ENCODE data around the gene CSTB.

CSTB gene

DNA sequence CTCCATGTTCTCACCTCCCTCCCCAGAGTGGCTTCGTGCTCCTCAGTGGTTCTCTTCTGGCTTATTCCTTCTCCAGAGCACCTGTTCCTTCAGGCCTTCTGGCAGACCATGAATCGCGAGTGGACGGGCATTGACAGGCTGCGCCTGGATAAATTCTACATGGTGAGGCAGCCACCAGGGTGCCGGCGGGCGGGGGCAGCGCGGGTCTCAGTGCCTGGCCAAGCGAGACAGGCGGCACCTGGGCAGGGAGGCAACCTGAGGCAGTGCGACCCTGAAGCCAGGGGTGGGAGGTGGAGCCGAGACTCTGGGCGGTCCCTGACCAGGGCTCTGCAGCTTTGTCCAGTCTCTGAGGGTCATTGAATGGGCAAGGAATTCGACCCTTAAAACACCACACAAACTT is 17.1 kb upstream of the CSTB start:
- no peak for DNase-seq (ENCODE audit: low read depth in 2 of 3, low spot score in 2 of 3)

DNA sequence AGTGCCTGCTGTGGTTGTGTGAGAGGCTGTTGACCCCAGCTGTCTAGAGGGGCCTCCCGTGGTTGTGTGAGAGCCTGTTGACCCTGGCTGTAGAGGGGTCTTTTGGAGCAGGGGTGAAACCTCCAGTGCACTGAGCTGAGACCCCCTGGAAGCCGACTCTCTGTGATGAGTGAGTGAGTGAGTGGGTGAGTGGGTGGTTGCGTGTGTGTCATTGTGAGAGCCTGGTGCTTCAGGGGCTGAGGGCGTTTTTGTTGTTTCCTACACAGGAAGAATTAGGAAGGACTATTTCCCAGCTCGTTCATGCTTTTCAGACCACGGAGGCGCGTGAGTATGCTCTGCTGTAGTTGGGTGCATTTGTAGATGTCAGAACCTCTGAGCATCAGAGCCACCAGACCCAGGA is 16.3 kb upstream of the CSTB start:
- DNase-seq (ENCODE audit: low read depth in 2 of 3, low spot score in 2 of 3) = no peak

DNA sequence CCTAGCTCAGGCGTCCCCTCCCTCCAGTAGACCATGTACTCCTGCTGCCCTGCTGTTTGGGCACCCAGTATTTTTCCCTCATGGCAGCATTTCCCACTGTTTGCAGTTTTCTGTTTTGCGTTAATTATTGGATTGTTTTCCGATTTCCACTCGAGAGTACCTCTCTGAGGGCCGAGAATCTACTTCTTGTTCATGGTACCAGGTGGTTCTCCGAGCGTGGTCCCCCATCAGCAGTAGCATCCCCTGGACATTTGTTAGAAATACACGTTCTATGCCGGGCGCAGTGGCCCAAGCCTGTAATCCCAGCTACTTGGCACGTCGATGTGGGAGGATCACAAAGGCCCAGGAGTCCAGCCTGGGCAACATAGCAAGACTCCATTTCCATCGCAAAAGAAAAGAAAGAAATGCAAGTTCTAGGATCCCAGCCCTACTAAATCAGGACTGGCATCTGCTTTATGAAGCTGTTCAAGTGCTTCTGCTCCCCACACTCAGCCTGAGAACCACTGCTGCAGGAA is 14.0 kb upstream of the CSTB start:
- no peak for DNase-seq (ENCODE audit: low read depth in 2 of 3, low spot score in 2 of 3)

DNA sequence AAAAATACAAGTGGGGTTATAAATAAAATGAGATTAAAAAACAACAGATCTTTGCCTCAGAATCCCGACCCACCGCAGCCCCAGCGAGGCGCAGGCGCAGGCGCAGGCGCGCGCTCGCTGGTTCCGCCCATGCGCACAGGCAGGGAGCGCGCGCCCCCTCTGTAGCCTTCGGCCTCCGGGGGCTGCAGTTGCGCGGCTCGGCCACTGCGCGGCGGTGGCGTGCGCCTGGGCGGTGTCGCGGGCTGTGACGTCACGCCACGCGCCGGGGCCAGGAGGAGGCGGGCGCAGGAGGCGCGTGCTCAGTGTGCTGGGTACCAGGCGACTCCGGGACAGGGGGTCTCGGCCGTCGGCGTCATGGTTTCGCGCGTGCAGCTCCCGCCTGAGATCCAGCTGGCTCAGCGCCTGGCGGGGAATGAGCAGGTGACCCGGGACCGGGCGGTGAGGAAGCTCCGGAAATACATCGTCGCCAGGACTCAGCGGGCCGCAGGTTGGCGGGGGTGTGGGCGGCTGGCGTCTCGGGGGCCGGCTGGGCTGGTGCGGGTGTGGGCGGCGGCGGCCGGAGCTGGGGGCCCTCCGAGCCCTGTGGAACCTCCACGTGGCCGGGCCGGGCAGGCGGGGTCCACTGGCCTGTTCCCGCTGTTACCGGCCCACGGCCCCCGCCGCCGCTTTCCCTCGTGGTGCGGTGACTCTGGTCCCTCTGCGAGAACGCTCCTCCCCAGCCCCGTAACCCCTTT is 13.3 kb upstream of the CSTB start, which contains the start of gene RRP1:
TSS of gene RRP1 (plus strand) at position 302 of the 734 bp plus-strand sequence. CDS start at position 355, 53 bp downstream.
- DNase-seq (ENCODE audit: low read depth in 2 of 3, low spot score in 2 of 3) = peak; percentile 93 to 97 (median 96)

DNA sequence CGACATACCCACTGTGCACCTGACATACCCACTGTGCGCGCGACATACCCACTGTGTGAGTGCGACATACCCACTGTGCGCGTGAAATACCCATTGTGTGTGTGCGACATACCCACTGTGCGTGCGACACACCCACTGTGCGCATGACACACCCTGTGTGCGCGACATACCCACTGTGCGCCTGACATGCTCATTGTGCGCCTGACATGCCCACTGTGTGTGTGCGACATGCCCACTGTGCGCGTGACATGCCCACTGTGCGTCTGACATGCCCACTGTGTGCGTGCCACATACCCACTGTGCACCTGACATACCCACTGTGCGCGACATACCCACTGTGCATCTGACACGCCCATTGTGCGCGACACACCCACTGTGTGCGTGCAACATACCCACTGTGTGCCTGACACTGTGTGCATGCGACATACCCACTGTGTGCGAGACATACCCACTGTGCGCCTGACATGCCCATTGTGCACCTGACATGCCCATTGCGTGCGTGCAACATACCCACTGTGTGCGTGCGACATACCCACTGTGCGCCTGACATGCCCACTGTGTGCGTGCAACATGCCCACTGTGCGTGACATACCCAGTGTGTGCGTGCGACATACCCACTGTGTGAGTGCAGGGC is 10.8 kb upstream of the CSTB start:
- DNase-seq (ENCODE audit: low read depth in 2 of 3, low spot score in 2 of 3) = no peak

DNA sequence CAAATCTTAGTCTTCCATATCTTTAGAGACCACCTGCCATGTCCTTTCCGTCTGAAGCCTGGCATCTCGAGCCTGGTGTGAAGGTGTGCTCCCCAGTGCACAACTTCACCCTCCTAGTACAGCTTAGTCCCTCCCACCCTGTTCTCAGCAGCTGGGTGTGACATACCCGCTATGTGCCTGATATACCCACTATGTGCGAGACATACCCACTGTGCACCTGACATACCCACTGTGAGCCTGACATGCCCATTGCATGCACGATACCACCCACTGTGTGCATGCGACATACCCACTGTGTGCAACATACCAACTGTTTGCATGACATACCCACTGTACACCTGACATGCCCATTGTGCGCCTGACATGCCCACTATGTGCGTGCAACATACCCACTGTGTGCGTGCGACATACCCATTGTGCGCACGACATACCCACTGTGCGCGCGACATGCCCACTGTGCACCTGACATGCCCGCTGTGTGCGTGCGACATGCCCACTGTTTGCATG is 10.2 kb upstream of the CSTB start:
- no peak for DNase-seq (ENCODE audit: low read depth in 2 of 3, low spot score in 2 of 3)

DNA sequence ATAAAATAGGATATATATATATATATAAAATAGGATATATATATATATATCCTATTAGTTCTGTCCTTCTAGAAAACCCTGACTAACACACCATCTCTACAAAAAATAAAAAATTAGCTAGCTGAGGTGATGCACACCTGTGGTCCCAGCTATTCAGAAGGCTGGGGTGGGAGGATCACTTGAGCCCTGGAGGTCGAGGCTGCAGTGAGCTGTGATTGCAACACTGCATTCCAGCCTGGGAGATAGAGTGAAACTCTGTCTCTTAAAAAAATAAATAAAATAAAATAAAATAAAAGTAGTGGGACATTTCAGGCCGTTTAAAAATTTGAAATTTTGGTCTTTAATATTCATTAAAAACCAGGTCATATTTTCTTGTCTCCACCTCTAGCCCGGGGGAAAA is 9.0 kb upstream of the CSTB start:
- DNase-seq (ENCODE audit: low read depth in 2 of 3, low spot score in 2 of 3) = no peak

DNA sequence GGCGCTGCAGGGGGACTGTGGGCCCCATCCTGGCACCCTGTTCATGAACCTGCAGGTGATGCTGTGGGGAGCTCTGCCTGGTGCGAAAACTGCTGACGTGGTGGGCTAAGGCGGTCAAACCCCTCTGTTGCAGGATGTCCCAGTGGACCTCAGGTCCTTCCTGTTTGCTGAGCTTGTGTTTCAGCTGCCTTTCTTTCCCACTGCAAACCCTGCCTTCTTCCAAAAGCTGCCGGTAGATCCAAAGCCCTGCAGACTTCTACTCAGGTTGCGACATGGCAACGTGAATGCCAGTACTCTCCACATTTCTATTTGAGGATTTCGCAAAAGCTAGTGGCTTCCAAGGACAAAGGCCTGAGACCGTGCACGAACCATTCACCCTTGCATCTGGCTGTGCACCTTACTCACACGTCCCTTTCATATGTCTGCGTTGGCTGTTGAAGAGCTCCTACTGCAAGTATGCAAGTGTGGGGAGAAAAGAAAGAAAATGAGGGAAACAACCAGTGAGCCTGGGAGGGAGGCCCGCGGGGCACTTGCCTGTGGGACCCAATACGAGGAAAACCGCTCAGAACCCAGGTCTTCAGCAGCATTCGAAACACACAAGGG is 7.1 kb upstream of the CSTB start:
- no peak for DNase-seq (ENCODE audit: low read depth in 2 of 3, low spot score in 2 of 3)

DNA sequence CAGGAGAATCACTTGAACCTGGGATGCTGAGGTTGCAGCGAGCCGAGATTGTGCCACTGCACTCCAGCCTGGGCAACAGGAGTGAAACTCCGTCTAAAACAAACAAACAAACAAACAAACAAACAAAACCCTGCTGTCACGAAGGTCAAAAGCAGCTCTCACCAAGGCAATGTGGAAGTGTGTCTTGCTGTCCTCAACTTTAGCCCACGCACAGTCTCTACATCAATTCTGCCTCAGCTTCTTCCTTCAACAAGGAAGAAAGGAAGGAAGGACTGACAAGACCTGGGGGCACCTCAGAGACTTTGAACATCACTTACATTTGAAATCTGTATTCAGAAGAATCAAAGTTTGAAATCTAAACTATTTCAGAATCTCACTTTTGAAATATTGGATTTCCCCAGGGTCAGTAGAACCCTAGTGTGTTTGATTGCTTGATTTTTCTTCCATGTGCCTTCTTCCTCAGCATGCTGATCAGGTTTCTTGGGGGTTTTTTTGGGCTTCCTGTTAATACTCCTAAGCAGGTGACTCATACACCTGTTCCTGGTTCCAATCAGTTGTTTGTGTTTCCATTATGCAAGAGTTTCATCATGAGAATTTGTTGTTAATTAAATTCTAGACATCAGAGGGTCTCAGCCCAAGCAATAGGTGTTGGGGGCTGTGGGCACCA is 6.5 kb upstream of the CSTB start:
- no peak for DNase-seq (ENCODE audit: low read depth in 2 of 3, low spot score in 2 of 3)

DNA sequence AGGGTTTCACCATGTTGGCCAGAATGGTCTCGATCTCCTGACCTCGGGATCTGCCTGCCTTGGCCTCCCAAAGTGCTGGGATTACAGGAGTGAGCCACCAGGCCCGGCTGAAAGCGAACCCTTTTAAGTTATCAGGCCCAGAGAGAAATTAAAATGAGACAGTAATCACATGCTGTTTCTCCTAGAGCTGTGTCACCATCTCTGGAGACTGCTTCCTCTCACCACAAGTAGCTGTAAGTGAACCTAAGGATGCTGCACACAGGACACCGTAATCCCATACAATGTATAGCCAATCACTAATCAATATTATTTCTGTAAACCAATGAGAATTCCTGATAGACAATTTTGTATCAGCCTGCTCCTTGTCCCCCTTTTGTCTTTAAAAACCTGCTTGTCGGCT is 5.7 kb upstream of the CSTB start:
- no peak for DNase-seq (ENCODE audit: low read depth in 2 of 3, low spot score in 2 of 3)

DNA sequence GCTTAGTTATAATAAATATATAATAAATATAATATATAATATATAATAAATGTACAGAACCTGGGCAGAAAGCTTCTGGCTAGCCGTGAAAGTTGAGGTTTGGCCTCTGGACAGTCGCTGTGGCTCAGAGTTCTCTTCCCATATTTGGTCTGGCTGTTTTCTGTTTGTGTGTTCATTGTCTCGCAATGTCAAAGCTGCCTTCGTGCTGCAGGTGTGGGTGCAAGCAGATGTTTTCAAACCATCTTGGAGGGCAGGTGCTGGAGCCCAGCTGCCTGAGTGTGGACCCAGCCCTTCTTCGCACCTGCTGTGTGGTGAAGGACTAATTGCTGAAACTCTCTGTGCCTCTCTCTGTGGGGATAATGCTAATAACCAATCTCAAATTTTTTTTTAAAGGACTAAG is 3.6 kb upstream of the CSTB start:
- no peak for DNase-seq (ENCODE audit: low read depth in 2 of 3, low spot score in 2 of 3)

DNA sequence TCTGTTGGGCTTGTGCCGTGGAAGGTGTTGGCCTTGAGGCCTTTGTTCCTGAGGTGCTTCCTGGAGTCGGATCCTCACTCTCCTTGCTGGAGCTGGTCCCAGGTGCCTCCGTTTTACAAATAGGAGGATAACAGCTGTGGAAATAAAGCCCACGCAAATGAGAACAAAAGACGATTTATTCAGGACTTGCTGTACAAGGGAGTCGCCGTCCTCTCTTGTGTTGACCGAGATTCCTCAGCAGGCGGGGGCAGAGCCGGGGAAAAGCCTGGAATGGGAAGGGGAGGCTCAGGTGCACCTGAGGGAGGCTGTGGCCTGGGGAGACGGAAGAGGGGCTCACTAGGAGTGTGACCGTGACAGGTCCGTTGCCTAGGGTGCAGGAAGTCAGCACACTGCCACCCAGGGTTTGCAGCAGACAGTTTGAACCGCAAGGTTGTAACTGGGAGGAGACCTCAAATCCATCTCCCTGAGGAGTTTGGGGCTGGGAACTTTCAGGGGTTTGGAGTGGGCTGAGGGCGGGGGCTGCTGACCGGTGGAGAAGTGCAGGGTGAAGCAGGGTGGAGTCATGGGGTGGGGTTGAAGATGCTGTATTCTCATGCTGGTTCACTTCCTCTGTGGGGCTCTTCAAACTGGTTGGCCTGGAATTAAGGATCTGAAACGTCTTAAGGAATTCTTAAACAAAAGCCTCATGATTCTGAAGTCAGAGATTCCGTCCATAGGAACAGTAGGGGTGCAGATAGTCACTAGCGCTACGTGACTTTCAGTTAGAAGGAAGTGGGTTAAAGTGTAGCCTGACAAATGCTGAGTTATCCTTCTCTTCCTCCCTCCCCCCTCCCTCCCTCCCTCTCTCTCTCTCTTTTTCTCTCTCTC is 2.6 kb upstream of the CSTB start:
- no peak for DNase-seq (ENCODE audit: low read depth in 2 of 3, low spot score in 2 of 3)

DNA sequence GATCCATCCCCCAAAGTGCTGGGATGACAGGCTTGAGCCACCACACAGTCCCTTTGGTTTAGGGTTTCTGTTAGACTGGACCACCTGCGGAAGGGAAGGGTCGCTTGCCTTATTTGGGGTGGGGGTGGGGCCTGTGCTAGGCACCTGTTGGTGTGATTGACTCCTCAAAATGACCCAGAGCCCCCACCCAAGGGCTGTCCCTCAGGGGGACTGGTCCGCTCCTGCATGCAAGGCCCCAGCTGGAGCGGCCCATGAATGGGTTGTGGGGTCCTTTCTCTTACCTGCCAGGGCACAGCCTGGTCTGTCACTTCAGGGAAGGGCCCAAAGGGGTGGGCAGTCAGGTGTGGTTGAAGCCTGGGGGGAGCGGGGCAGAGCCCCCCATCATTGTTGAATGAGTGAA is 1.8 kb upstream of the CSTB start:
- no peak for DNase-seq (ENCODE audit: low read depth in 2 of 3, low spot score in 2 of 3)

DNA sequence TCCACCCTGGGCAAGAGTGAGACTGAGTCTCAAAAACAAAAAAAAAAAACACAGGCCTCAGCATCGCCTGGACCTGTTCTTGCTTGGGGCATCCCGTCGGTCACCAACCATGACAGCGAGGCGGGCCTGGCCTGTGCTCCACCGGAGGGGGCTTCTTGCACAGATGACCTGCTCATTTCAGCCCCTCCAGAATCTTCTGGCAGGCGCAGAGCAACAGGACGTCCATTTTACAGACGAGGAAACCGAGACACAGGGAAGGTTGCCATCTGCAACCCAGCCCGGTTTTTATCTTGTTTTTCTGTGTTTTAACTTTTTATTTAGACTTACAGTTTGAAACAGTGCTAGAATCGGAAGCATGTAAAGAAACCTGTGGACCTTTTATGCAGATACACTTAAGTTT is 918 bp downstream of the CSTB start:
- no peak for DNase-seq (ENCODE audit: low read depth in 2 of 3, low spot score in 2 of 3)

DNA sequence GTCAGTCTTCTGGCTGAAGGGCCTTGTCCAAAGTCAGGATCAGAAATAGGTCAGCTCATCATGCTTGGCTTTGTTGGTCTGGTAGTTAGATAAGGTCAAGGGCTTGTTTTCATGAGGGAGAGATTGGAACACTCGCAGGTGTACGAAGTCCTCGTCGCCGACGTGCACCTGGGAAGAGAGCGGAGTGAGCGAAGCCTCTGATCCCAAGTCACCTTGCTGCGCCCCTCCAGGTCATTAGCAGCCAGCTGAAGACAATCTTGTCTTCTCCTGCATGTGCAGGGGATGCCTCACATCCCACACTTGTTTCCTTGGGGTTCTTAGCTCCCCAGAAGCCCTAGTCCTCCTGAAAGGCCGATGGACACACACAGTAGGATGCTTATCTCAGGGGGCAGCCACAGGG is 1.9 kb downstream of the CSTB start:
- no peak for DNase-seq (ENCODE audit: low read depth in 2 of 3, low spot score in 2 of 3)

DNA sequence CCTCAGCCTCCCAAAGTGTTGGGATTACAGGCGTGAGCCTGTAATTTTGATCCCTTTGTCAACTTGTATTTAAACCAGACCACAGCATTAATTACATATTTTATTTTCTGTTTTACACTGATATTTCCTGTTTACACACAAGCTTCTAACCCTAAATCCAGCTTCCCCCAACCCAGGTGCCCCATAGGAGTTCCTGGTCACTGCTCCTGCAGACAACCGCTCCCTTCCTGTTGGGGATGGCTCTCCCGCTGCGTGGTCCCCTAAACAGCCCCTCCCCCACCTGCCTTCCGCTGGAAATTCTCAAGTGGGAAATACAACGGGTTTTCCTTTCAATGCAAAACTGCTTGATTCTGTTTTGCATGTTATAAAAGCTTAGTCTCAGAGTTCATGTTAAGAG is 3.7 kb downstream of the CSTB start:
- DNase-seq (ENCODE audit: low read depth in 2 of 3, low spot score in 2 of 3) = no peak

DNA sequence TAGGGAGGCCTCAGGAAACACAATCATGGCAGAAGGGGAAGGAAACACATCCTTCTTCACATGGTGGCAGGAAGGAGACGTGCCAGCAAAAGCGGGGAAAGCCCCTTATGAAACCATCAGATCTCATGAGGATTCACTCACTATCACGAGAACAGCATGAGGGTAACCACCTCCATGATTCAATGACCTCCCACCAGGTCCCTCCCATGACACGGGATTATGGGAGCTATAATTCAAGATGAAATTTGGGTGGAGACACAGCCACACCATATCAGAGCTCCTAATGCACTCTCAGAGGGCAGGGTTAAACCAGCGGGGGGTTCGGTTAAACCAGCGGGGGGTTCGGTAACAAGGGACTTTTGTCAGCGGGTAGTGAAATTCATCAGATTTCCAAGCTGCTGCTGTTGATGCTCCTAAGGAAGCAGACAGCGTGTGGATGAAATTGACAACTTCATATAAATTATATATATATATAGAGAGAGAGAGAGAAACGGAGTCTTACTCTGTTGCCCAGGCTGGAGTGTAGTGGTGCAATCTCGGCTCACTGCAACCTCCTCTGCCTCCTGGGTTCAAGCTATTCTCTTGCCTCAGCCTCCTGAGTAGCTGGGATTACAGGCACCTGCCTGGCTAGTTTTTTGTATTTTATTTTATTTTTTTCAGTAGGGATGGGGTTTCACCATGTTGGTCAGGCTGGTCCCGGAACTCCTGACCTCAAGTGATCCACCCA is 4.2 kb downstream of the CSTB start:
- no peak for DNase-seq (ENCODE audit: low read depth in 2 of 3, low spot score in 2 of 3)

DNA sequence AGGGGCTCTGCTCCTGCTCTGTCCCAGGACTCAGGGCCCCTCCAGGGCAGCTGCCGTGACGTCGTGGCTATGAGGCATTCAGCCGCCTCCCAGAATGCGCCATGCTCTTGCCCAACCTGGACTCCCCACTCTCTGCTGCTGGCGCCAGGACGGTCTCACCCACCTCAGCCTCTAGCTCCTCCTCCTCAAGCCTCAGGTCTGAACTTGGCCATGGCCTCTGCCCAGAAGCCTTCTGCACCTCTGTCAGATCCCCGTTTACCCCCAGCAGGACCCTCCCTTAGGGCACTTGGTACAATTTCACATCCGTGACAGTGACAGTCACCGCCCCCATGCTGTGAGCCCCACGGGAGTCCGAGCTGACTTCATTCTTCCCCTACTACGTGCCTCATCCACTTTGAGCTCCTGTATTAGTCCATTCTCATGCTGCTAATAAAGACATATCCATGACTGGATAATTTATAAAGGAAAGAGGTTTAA is 4.9 kb downstream of the CSTB start:
- DNase-seq (ENCODE audit: low read depth in 2 of 3, low spot score in 2 of 3) = no peak

DNA sequence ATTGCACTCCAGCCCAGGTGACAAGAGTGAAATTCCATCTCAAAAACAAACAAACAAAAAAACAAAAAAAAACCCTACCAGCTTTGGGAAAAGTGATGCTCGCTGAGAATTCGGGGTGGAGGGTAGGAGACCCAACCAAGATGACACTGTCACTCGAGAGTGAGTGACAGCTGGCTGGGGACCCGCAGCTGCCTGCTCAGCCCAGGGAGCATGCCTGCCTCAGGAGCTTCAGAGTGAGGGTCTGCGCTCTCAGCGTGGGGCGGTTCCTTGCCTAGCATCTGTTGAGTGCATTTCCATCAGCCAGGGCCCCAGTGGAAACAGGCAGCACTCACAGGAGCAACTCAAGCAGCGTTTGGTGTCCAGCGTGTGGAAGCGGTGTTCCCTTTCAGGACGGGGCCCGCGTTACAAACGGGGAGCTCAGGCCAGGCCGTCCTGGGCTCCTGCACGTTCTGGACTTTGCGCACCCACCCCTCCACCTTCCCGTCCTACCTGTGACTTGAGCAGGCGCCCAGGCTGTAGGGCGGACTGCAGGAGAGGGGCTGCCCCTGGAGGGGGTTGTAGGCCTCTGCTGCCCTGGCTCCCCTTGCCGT is 5.9 kb downstream of the CSTB start:
- no peak for DNase-seq (ENCODE audit: low read depth in 2 of 3, low spot score in 2 of 3)
